Sigmoid colon (tissue), 4 donors: ENCODE results near the gene THBS3.

Experiments
- EP300 ChIP-seq, 4 donors: sonication (generic); formaldehyde crosslinking; IDR thresholded peaks; one replicate each; pipeline ENCODE4 v1.6.1; 2017; ENCODE audit warnings: antibody characterized with exemption in 4 of 4
- POLR2A ChIP-seq, 2 donors: fragments of 450-650 bp; IDR thresholded peaks; one replicate each; pipeline ENCODE4 v1.6.1; 2016; ENCODE audit warnings: antibody characterized with exemption in 2 of 2, mild to moderate bottlenecking in 2 of 2, moderate library complexity in 2 of 2
- POLR2AphosphoS5 ChIP-seq, 4 donors: sonication (generic); formaldehyde crosslinking; IDR thresholded peaks; one replicate each; pipeline ENCODE4 v1.6.1; 2017; ENCODE audit warnings: antibody characterized with exemption in 4 of 4

- TF ChIP-seq POLR2A (IDR thresholded peaks at IDR 0.05) (no peak), POLR2AphosphoS5 (IDR thresholded peaks at IDR 0.05) (no peak), EP300 (IDR thresholded peaks at IDR 0.05) (no peak)
These were observed 37.5 kb downstream of the THBS3 start for GRCh38 chr1:155170101-155170785.
